Activated CD8-positive, alpha-beta memory T cell treated with anti-CD3 and anti-CD28 coated beads, Interleukin-2, amount 50 U/mL, for 48 hours (primary cell): ENCODE measurements around the gene BRMS1.

Source experiments
- DNase-seq: peaks from one replicate; pipeline ENCODE4 v3.0.0-alpha.2; 2020

BRMS1 gene

GRCh38 chr11:66336234-66337102, 8.4 kb downstream of the BRMS1 start, which contains the start of gene RIN1:
Gene RIN1, minus strand, starts transcription at chr11:66336434. Its CDS starts 32 bp downstream, at chr11:66336402.
- peak; percentile 88 for DNase-seq

DNA sequence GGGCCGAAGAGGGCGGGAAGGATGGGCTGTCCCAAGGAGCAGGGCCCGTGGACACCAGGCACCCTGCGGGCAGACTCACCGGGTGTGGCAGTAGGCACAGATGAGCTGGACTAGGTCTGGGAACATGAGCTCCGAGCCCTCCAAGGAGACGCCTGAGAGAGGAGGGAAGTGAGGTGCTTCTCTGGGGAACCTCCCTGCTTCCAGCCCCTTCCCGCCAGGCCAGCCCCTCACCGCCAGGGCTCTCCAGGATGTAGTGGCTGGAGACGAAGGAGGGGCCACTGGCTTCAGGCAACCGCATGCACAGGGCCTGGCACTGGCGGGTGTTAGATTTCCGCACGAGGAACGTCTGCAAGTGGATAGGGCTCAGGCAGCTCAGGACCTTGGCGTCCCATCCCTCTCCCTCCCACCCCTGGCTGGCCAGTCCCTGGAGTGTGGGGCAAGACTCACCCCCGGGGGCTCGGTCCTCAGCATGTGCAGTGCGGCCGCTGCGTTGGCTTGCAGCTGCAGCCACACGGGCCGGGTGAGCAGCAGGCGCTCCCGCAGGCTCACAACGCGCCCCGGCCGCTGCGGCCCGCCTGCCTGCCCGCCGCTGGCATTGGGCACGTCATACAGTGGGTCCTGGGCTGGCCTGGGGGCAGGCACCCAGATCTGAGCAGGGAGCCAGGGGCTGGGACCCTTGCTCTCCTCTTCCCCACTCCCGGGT, 9.2 kb downstream of the BRMS1 start:
- no peak for DNase-seq

GRCh38 chr11:66334605-66335442, 10.1 kb downstream of the BRMS1 start:
- no peak for DNase-seq

- DNase-seq: no peak
These were observed 10.9 kb downstream of the BRMS1 start for GRCh38 chr11:66333896-66334604.

DNA sequence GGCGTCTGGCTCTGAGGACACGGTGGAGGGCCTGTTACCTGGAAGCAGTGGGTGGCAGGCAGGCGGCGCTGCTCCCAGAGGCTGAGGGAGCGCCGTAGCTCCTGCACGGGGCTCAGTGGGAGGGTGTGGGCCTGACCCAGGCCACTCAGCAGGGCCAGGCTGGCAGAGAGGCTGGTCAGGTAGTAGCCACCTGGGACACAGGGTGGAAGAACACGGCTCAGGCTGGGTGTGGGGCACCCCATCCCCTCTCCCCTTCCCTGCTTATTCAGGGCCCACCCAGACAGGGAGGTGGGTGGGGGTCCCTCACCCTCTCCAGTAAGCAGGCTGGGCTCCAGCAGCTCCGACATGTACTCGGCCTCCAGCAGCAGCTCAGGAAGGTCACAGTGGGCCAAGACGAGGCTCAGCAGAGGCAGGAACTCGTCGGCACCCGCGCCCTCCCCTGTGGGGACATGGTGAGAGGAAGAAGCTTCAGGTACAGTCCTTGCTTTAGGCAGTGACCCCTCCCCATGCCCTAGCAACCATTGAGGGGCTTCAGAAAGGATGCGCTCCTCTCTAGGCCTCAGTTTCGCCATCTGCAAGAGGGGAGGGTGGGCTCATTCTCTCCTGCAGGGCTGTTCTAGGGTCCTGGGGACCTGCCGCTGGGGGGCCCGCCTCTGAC, 11.6 kb downstream of the BRMS1 start:
- no peak for DNase-seq

GRCh38 chr11:66332371-66333219, 12.3 kb downstream of the BRMS1 start:
- DNase-seq: no peak

- DNase-seq: no peak
These were observed 13.1 kb downstream of the BRMS1 start for GRCh38 chr11:66331542-66332370.

DNA sequence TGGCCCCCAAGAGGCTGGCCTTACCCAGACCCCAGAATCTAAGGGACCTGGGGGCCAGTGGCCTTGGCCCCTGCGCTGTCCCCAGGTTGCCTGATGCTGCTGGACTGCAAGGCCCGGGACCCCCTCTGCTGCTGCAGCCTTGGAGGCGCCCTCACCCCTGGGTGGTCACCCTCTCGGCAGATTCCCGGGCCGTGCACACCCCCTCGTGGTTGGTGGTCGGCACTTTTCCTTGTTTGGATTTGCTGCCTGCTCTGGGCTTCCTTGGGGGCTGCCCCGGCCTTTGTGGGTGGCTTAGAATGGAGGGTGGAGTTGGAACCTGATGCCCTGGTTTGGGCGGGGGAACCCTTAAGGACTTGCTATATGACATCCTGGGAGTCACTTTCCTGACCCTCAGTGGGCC, 14.0 kb downstream of the BRMS1 start:
- no peak for DNase-seq

GRCh38 chr11:66329165-66329673, 15.7 kb downstream of the BRMS1 start:
- DNase-seq: no peak

- DNase-seq: peak; percentile 92
These were observed 16.4 kb downstream of the BRMS1 start for GRCh38 chr11:66328302-66329144.

DNA sequence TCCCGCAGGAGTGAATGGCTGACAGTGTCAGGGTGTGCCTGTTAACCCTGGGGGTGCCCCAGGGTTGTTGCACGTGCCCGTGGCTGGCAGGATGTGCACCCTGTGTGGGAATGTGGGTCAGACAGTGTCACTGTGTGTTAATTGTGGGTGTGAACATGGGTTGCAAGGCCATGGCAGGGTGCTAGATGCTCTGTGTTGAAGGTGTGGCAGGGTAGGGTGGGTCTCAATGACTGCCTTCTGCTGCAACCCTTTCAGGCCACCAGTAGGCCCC, 16.9 kb downstream of the BRMS1 start:
- no peak for DNase-seq

GRCh38 chr11:66327171-66328030, 17.5 kb downstream of the BRMS1 start:
- no peak for DNase-seq

- no peak for DNase-seq
These were observed 18.4 kb downstream of the BRMS1 start for GRCh38 chr11:66326261-66327111.

DNA sequence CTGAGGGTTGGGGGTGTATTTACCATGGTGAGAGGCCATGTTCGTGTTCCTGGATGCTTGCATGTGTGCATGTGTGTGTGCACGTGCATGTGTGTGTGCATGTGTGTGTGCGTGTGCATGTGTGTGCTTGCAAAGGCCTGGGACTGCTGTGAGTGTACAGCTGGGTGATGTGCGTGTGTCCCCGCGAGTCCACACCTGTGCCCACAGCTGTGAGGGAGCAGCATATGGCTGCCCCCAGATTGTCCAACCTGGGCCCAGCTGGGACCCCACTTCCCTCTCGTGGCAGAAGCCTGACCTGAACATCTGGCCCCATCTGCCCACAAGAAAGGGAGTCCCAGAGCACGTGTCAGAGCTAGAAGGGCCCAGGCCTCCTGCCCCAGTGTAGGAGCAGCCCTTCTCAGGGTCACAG, 19.6 kb downstream of the BRMS1 start:
- no peak for DNase-seq

DNA sequence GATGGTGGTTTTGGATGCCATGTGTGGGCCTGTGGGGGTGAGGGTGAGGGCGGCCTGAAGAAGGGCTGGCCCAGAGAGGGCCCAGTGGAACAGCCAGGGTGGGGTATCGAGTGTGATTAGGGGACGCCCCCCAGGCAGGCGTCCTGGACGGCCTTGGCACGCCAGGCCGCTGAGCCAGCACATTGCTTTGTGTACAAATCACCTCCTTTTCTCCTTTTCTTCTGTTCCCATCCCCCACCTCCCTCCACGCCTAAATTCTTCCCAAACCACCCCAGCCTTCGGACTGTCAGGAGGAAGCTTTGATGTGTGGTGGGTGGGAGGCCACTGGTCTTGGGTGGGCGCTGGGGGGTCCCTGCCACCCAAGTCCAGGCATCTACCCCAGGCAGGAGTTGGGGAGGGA, 20.2 kb downstream of the BRMS1 start:
- DNase-seq: no peak

DNA sequence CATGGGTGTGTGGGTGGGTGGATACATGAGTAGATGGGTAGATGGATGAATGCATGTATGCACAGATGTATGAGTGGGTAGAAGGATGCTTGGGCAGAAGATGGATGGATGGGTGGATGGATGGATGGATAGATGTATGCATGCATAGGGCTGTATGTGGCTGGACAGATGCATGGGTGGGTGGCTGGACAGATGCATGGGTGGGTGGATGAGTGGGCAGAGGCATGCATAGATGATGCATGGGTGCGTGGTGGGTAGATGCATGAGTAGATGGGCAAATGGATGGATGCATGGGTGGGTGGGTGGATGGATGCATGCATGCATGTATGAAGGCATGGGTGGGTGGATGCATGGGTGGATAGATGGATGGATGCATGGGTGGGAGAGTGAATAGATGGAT, 21.2 kb downstream of the BRMS1 start:
- DNase-seq: no peak
